Tongue (tissue), 2 donors: ENCODE data around the gene TRAF7. TPM values are rescaled to one million over a fixed set of nuclear protein-coding genes. Genes with fewer than 3 reads are reported as not detected.
"Not testable (repeated sequence)": the region's sequence is repeated elsewhere in the genome, so short reads cannot be mapped to it uniquely, and the experiment has no call there.

Experiments used
- DNase-seq: peaks from one replicate; pipeline ENCODE4 v3.0.0-alpha.2; 2015
- total RNA-seq: library from RNA; depleted of rRNA; stranded (reverse); fragments of >200 nt; gene quantifications from one replicate; pipeline ENCODE4 v1.2.3, GENCODE V29; 2014

Gene TRAF7
- 27.4 TPM for total RNA-seq

DNA sequence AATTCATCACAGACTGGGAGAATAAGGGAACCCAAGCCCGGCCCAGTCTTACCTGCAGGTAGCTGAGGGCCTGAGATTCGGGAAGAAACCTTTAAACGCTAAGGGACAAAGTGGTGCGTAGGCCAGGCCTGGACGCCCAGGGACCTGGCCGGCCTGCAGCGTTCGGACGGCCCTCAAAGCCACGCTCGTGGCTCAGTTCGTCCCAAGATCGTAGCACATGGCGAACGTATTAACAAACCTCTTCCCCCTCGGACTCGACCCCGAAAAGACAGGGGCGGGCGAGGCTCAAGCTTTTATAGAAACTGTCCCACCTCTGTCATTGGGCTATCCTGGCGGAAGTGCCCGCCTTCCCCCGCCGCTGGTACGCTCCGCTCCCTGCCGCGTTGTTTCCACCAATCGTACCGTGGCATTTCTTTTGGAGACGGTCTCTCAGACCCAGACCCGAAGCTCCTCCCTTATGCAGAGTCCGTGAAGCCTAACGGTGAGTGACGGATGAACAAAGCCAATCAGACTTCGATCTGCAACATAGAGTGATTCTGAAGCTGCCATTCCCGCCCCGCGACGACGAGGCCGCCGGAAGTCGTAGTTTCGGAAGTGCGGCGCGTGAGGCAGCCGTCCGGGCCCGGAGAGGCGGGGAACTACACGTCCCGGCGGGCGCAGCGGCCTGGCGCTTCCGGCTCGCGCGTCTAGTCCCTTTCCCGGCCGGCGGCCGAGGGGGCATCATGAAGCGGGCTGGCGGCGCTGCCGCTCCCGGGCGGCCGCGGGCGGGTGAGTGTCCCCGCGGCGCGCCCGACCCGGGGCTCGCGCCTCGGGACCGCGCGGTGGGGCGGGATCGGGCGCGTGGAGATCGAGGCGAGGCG is at the start of gene TRAF7:
TRAF7 (plus strand) TSS at position 692 of the 860 bp plus-strand sequence. CDS start 8,139 bp downstream, outside the sequence.
- DNase-seq, result peak; percentile 100

DNA sequence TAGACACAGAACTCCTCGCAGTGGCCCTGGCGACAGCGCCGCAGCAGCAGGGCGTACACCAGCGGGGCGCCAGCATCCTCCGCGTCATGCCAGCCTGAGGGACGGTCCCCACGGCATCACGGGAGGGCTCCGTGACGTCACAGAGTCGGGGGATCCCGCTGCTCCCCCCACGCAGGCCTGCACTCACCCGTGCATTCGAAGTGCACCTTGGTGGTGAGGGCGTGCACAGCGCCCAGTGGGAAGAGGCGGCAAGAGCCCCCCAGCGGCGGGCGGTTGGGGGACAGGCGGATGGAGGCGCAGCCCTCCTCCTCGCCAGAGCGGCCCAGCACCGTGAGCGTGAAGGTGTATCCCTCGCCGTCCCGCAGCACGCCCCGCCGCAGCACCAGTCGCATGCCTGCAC is 49.4 kb upstream of the TRAF7 start:
- not testable (repeated sequence) for DNase-seq

DNA sequence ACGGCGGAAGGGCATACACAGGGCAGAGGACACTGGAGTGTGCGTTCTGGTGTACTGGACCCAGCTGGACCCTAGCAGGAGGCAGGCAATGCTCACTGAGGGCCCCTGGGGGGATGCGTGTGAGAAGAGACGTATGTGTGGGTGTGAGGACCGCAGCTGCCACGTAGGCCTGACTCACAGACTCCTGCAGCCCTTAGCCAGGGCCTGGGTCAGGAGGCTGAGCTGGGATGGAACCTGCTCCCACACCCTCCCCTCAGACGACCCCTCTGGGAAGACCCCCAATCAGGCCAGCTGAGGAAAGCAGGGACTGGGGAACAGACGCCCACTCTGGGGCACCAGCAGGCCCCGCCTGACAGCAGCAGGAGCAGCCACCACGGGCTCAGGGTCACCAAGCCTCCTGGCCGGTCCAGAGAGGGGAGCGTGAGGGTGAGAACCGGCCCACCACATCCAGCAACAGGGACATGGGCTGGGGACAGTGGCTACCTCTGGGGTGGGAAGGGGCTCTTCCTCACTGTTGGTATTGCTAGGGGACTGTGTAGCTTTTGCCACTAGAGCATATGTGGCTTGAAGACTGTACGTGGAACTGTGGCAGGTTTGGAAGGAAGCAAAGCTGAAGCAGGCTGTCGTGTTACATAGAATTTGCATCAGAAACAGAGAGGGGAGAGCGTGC is 48.3 kb upstream of the TRAF7 start:
- not testable (repeated sequence) for DNase-seq

DNA sequence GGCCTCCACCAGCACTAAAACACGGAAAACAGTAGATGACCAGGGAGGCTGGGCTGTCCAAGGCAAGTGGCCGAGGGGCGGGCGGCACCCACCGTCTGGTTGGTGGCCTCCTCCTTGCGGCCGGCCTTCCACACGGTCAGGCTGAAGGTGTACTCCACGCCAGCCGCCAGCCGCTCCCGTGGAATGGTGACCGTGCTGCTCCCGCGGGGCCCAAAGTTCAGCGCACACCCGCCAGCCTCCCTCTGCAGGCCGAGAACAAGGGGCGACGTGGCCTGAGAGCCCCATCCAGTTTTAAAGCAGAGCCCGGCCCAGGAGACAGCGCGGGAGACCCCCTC is 47.8 kb upstream of the TRAF7 start:
- not testable (repeated sequence) for DNase-seq

DNA sequence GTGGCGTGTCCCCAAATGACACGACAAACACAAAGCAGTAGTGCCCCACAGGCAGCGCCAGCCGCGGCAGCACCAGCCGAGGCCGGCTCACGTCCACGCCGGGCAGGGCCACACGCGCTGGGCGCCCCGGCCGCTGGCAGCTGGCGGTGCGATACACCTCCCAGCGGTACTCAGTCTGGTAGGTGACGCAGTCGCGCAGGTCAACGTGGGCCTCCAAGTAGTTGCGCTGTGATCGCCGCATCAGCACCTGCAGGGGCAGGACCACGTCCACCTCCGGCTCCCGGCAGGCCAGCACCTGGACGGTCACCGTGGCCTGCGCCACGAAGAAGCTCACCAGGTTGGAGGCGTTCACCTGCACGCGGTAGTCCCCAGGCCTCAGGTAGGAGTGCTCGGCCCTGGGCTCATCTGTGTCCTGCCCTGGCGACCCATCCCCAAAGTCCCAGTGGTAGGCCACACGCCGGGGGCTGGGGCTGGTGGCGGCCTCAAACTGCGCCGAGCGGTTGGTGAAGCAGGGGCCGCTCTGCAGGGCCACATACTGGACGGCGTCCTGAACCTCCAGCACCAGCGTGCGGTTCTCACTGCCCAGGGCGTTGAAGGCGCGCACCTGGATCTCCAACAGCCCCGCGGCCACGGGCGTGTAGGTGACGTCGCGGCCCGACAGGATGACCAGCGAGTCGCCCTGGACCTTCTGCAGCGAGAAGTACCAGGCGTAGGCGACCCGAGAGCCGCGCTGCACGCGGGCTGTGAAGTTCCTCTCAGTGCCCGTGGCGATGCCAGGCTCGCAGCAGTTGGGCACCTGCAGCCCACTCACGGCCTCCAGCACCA is 46.9 kb upstream of the TRAF7 start:
- not testable (repeated sequence) for DNase-seq

DNA sequence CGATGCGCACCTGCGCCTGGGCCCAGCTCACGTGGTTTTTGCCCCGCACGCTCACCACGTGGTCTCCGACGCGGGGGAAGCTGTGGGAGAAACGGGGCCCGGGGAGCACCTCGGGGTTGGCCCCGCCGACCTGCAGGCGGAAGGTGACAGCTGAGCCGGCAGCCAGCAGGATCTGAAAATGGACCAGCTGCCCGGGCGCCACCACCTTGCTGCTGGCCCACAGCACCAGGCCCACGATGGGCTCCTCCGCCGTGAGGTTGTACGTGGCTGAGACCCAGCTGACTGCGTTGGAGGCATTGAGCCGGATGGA is 46.4 kb upstream of the TRAF7 start:
- not testable (repeated sequence) for DNase-seq

DNA sequence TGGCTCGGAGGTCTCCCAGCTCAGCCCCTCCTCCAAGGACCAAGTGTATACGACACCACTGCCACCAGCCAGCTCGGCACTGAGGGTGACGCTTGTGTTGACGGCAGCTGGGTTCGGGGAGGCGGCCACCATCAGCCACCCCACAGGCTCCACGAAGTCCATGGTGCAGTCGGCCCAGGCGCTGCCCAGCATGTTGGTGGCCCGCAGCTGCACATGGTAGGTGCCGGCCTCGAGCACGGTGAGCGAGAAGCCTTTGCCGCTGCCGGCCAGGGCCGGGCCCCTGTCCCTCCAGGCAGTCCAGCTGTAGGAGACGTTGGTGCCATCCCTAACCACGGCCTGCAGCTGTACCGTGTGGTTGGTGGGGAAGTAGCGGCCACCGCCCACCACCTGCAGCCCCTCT is 45.7 kb upstream of the TRAF7 start:
- DNase-seq, result not testable (repeated sequence)

DNA sequence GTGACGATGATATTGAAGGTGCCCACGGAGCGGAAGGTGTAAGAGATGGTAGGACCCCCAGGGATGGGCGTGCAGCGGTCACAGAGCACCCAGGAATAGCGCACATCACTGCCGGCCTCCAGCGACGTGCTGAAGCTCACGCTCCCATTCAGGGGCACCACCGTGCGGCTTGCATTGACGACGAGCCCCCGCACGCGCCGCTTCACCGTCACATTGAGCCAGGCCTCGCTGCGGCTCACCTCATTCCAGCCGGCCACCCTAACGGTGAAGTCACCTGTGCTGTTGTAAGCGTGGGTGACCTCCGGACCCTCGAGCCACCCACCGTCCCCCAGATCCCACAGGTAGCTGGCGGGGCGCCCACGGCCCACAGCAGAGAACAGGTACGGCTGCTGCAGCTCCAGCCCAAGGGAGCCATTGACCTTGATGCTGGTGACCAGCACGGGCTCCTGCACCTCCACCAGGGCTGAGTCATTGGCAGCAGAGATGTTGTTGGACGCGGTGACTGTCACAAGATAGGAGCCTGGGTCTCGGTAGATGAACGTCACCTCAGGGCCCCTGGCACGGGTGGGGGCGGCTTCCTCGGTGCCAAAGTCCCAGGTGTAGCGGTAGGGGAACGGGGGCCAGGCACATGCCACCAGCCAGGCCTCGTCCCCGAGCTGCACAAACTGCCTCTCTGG is 45.1 kb upstream of the TRAF7 start:
- not testable (repeated sequence) for DNase-seq

DNA sequence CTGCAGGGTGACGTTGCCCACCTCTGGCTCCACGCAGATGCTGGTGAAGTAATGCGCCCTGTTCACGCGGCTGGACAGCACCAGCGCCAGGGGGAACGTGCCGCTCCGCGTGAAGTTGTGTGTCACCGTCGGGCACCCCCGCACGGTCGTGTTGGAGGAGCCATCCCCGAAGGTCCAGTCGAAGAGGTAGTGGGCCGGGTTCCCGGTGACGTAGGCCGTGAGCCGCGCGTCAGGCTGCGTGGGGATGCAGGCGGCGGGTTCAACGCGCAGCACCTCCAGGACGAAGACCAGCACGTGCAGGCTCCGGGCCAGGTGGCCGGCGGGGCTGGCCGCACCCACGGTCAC is 44.6 kb upstream of the TRAF7 start:
- not testable (repeated sequence) for DNase-seq

DNA sequence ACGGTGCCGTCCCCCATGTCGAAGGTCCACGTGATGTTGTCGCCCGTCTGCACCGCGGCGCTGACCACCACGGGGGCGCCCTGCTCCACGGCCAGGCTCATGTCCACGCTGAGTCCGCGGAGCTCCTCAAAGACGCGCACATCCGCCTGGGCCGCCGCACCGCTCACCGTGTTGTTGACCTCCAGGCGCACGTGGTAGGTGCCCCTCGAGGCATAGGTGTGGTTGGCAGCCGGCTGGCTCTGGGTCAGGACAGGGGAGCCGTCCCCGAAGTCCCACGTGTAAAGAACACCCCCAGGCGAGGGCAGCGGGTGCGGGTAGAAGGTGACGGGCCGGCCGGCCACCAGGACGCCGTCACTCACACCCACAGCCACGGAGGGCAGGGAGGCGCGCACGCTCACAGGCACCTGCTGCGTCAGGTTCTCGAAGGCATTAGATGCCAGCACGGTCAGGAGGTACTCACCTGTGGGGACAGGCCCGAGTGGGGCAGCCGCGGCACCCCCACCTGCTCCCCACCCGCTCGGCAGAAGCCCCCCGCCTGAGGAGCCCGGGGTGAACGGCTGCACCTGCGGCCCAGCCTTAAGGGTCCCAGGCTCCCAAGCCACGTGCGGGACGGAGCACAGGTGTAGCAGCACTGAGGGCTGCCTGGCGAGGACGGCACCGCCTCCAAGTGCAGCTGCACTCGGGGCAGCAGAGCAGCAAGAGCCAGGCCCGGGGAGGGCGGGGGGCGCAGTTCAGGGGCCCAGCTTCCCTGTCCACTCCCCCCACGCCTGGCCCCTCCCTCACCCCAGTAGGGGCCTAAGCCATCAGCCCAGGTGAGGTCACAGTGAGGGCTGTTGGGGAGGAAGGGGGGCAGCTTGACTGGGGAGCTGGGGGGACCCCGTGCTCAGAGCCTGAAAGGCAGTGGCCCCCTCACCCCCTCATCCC is 43.9 kb upstream of the TRAF7 start:
- not testable (repeated sequence) for DNase-seq

DNA sequence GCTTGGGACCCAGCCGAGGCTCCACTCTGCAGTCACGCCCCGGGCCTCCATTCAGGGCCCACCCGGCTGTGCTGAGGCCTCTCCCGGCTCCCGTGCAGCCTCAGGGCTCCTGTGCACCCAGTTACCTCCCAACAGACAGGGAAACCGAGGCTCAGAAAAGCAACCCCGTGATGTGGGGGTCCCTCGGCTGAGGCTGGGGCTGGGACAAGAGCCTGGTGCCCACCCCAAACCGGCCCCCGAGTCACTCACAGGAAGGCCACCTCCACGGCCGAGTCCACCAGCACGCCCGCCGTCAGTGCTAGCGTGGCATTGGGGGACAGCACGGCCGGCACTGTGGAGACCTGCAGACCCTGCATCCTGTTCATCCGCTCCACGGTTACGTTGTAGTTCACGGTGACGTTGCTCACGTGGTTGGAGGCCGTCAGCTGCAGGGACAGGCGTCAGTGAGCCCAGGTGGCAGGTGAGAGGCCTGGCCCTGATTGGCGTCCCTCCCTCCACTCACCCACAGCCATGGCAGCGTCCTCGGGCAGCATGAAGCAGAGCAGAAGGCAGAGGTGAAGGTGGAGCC is 43.0 kb upstream of the TRAF7 start:
- DNase-seq, result not testable (repeated sequence)

DNA sequence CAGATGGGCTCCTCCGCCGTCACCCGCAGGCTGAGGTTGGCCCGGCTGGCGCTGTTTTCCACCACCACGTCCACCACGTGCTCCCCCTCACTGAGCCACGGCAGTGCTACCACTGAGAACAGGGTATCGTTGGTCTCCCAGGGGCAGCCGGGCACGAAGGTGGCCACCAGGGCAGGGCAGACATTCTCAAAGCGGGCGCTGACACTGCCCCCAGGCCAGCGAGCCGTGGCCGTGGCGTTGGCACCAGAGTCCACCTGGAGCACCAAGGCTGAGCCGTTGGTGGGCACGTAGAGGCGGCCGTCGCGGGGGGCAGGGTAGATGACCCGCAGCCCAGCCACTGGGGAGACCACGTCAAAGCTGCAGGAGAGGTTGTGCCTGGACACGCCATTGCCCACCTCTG is 41.4 kb upstream of the TRAF7 start:
- DNase-seq, result not testable (repeated sequence)

DNA sequence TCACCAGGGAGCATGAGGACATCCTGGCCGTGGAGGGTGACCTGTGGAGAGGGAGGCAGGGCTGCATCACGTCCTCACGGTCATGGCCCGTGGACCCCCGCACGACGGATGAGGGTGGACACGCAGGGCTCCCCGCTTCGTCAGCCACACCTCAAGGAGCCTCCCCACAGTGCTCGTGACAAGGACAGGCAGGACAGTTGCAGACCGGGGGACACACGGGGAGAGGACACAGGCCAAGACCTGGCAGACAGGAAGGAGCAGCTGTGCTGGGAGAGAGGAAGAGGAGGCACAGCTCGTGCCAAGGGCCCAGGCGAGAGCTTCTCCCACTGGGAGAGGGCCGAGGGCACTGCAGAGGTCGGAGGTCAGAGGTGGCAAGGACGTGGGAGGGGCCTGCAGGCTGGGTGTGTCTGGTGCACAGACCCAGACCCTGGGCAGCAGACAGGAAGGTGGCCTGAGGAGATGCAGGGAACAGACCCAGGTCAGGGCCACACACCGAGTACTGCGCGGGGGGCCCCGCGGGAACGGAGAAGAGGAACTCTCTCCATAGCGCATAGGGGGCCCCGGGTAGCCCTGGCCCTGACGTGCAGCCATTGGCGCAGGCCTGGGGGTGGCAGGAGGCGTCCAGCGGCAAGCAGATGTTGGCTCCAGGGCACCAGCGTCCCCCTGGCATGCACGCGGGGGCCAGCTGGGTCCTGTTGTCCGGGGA is 40.5 kb upstream of the TRAF7 start:
- DNase-seq, result not testable (repeated sequence)

DNA sequence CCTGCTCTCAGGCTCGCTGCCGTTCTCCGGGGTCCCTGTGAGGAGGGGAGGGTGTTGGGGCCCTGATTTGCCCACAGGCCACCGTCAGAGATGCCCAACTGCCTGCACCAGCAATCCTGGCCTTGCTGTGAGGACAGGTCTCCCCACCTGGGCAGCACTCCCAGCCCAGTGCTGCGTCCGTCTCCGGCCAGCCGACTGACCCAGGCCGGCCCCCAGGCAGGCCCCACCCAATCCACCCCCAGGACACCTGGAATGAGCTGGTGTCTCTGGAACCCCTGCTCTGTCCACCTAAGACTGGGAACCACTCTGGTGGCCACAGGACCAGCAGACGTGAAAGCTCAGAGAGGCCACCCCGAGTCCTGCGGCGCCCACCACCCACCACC is 40.0 kb upstream of the TRAF7 start:
- DNase-seq, result no peak

DNA sequence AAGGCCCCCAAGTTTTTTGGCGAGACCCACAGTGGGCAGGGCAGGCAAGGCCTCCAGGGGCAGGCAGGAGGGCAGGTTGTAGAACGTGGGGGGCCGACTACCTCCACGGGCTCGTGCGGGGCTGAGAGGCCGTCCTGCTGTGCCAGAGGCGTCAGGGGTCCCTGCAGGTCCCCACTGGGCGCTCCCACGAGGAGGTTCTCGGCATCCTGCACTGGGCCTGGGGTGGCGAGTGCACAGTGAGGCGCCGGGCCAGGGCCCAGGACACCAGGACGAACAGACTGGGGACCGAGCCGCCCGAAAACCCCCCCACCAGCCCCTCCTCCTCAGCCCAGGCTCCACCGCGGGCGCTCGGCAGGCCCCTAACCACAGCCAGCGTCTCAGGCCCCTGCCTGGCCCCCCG is 39.2 kb upstream of the TRAF7 start:
- not testable (repeated sequence) for DNase-seq

DNA sequence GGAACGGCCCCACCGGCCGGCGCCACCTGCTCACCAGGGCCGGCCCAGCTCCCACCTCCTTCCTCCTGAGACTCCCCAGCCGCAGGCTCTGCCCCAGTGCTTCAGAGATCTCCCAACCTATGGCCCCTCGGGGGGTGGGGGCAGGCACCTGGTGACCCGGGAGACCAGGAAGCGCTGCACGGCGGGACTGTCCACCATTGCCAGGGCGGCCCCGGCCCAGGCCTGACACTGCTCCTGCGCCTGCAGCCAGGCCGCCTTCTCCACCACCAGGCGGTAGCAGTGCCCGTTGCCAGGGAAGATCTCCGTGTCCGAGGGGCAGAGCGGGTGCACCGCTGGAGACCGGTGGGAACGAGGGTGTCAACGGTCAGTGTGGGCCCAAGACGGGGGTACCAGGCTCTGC is 38.2 kb upstream of the TRAF7 start:
- DNase-seq, result not testable (repeated sequence)

DNA sequence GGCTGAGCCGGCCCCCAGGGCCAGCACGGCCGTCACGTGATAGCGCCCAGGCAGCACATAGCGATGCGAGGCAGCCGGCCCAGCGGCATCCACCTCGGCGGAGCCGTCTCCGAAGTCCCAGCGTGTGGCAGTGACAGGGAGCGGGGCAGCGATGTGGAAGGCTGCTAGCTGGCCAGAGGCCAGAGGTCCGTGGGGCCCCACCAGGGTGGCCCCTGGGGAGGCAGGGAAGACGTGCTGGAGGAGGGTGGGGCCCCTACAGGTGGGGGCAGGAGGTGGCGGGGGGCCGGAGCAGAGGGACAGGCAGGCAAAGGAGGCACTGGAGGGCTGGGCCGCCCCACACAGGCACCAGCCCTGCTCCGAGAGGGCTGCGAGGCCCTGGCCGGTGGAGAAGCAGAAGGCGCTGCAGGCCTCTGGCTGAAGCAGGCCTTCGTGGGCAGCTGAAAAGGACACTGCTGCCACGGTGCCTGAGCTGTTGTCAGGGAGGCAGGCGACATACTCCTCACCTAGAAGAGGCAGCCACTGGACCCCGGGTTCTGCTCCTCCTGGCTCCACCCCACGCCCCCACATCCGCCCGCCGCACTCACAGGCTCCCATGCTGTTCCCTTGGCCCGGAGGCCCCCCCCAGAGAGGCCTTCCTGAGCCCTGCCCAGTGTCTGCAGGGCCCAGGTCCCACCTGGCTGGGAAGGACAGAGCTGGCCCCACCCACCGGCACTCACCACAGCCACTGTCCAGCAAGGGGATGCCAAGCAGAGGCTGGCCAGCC is 37.4 kb upstream of the TRAF7 start:
- DNase-seq, result not testable (repeated sequence)

DNA sequence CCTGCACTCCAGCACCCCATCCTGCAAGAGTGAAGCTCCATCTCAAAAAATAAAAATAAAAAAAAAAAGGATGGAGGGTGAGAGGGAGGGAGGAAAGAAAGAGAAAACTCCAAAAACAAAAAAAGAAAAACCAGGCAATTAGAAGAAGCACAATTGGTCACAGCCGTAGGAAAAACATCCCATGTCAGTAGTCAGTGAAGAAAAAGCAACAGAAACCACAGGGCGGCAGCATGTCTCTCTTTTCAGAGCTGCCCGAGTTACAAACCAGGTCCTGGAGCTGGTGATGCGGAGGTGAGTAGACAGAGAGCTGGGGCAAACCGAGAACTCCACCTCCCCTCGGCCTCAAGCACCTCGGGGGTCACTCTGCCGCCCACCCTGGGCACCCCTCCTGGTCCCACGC is 34.3 kb upstream of the TRAF7 start:
- DNase-seq, result peak; percentile 69

DNA sequence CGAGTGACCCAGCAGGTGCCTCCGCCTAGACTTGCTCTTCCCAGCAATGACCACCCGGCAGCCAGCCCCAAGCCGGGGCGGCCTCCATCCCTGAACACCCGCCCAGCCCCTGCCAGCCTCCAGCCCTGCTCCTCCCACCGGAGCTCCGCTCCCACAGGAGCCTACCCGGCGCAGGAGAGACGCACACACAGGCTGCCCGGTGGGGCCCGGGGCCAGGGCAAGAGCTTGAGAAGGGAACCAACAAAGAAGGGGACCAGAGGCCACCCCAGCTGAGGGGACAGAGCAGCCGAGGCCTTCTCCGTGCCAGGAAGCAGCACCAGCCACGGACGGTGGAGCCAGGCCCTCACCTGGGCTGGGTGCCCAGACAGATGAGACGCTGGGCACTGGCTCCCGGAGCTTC is 33.7 kb upstream of the TRAF7 start:
- no peak for DNase-seq

DNA sequence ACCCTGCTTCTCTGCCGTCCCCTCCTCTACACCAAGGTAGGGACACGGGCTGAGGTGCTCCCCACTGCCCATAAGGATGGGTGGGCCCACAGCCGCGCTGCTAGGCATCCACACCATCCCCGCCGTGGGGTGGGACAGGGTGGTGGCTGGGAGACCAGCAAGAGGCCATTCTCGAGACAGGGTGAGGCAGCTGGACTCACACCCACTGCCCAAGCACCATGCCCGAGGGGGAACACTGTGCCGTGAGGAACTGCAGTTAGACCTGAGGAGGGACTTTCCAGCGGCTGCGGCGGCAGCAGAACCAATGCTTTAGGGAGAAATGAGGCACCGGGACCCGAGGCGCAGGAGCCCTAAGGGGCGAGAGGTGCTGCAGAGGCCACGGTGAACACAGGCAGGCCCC is 33.2 kb upstream of the TRAF7 start:
- DNase-seq, result no peak
